Measurements from ENCODE around the gene RNASE13. TPM values are rescaled to one million over a fixed set of nuclear protein-coding genes. Genes with fewer than 3 reads are reported as not detected.

RNASE13 gene
- polyA plus RNA-seq, 1 donor, result 0.09 TPM

- H3K4me1 ChIP-seq (ENCODE audit: control insufficient read depth, insufficient read depth, low read length), result peaks cover 16% of the 10 kb centered on the region
- H3K4me3 ChIP-seq (ENCODE audit: low read length), result no peak overlapping the region
- H3K27me3 ChIP-seq (ENCODE audit: control insufficient read depth, insufficient read depth, low read length), result no peaks in the 10 kb centered on the region
- 40% methylated on average over 1 of the region's 3 CpGs for WGBS (ENCODE audit: insufficient coverage, low lambda C conversion rate)
- H3K36me3 ChIP-seq (ENCODE audit: control insufficient read depth, insufficient read depth, low read length), result no peaks in the 10 kb centered on the region
- peak in 1 of 2 donors; percentile 55 for DNase-seq
- peak overlapping the region; percentile 6 for H3K27ac ChIP-seq (ENCODE audit: low read length)
- no peaks in the 10 kb centered on the region for H3K9me3 ChIP-seq (ENCODE audit: control insufficient read depth, low read depth, low read length)
Observed at GRCh38 chr14:21054123-21054767, 19.6 kb upstream of the RNASE13 start.

- H3K27ac ChIP-seq (ENCODE audit: low read length), result peak overlapping the region; percentile 6
- no peaks in the 10 kb centered on the region for H3K9me3 ChIP-seq (ENCODE audit: control insufficient read depth, low read depth, low read length)
- peaks cover 16% of the 10 kb centered on the region for H3K4me1 ChIP-seq (ENCODE audit: control insufficient read depth, insufficient read depth, low read length)
- WGBS (ENCODE audit: insufficient coverage, low lambda C conversion rate), result 80% methylated on average over 2 of the region's 20 CpGs
- no peaks in the 10 kb centered on the region for H3K36me3 ChIP-seq (ENCODE audit: control insufficient read depth, insufficient read depth, low read length)
- no peaks in the 10 kb centered on the region for H3K27me3 ChIP-seq (ENCODE audit: control insufficient read depth, insufficient read depth, low read length)
- H3K4me3 ChIP-seq (ENCODE audit: low read length), result no peak overlapping the region
- no peak for DNase-seq
Observed at GRCh38 chr14:21053184-21054122, 18.8 kb upstream of the RNASE13 start.

- no peak for DNase-seq
- H3K27ac ChIP-seq (ENCODE audit: low read length), result no peak overlapping the region
- no peak overlapping the region for H3K4me3 ChIP-seq (ENCODE audit: low read length)
- peaks cover 12% of the 10 kb centered on the region for H3K4me1 ChIP-seq (ENCODE audit: control insufficient read depth, insufficient read depth, low read length)
- H3K9me3 ChIP-seq (ENCODE audit: control insufficient read depth, low read depth, low read length), result no peaks in the 10 kb centered on the region
- no peaks in the 10 kb centered on the region for H3K27me3 ChIP-seq (ENCODE audit: control insufficient read depth, insufficient read depth, low read length)
- H3K36me3 ChIP-seq (ENCODE audit: control insufficient read depth, insufficient read depth, low read length), result no peaks in the 10 kb centered on the region
- WGBS (ENCODE audit: insufficient coverage, low lambda C conversion rate), result 87% methylated on average over 3 of the region's 3 CpGs
Observed at GRCh38 chr14:21050597-21050996, 16.0 kb upstream of the RNASE13 start.

GRCh38 chr14:21049271-21049673 lies 14.7 kb upstream of the RNASE13 start:
- Histone ChIP-seq H3K27ac (ENCODE audit: low read length) (no peak overlapping the region), H3K27me3 (ENCODE audit: control insufficient read depth, insufficient read depth, low read length) (no peaks in the 10 kb centered on the region), H3K36me3 (ENCODE audit: control insufficient read depth, insufficient read depth, low read length) (no peaks in the 10 kb centered on the region), H3K9me3 (ENCODE audit: control insufficient read depth, low read depth, low read length) (no peaks in the 10 kb centered on the region), H3K4me3 (ENCODE audit: low read length) (no peak overlapping the region), H3K4me1 (ENCODE audit: control insufficient read depth, insufficient read depth, low read length) (peaks cover 7% of the 10 kb centered on the region)
- no peak for DNase-seq
- 60% methylated on average over 2 of the region's 3 CpGs for WGBS (ENCODE audit: insufficient coverage, low lambda C conversion rate)

- DNase-seq, result no peak
- H3K27ac ChIP-seq (ENCODE audit: low read length), result no peak overlapping the region
- no peaks in the 10 kb centered on the region for H3K9me3 ChIP-seq (ENCODE audit: control insufficient read depth, low read depth, low read length)
- H3K4me1 ChIP-seq (ENCODE audit: control insufficient read depth, insufficient read depth, low read length), result peaks cover 4% of the 10 kb centered on the region
- H3K4me3 ChIP-seq (ENCODE audit: low read length), result no peak overlapping the region
- H3K27me3 ChIP-seq (ENCODE audit: control insufficient read depth, insufficient read depth, low read length), result no peaks in the 10 kb centered on the region
- H3K36me3 ChIP-seq (ENCODE audit: control insufficient read depth, insufficient read depth, low read length), result no peaks in the 10 kb centered on the region
- WGBS (ENCODE audit: insufficient coverage, low lambda C conversion rate), result 100% methylated on average over 1 of the region's 2 CpGs
Observed at GRCh38 chr14:21048638-21049037, 14.0 kb upstream of the RNASE13 start.

- H3K9me3 ChIP-seq (ENCODE audit: control insufficient read depth, low read depth, low read length), result no peaks in the 10 kb centered on the region
- no peaks in the 10 kb centered on the region for H3K36me3 ChIP-seq (ENCODE audit: control insufficient read depth, insufficient read depth, low read length)
- peaks cover 8% of the 10 kb centered on the region for H3K4me1 ChIP-seq (ENCODE audit: control insufficient read depth, insufficient read depth, low read length)
- WGBS (ENCODE audit: insufficient coverage, low lambda C conversion rate), result 83% methylated on average over 1 of the region's 2 CpGs
- no peak for DNase-seq
- H3K27ac ChIP-seq (ENCODE audit: low read length), result no peak overlapping the region
- no peaks in the 10 kb centered on the region for H3K27me3 ChIP-seq (ENCODE audit: control insufficient read depth, insufficient read depth, low read length)
- no peak overlapping the region for H3K4me3 ChIP-seq (ENCODE audit: low read length)
Observed at GRCh38 chr14:21047378-21047781, 12.8 kb upstream of the RNASE13 start.

GRCh38 chr14:21043974-21044618 lies 9.5 kb upstream of the RNASE13 start:
- no peak overlapping the region for H3K4me3 ChIP-seq (ENCODE audit: low read length)
- DNase-seq, result peak; percentile 72 to 80
- no peaks in the 10 kb centered on the region for H3K9me3 ChIP-seq (ENCODE audit: control insufficient read depth, low read depth, low read length)
- no peaks in the 10 kb centered on the region for H3K27me3 ChIP-seq (ENCODE audit: control insufficient read depth, insufficient read depth, low read length)
- H3K4me1 ChIP-seq (ENCODE audit: control insufficient read depth, insufficient read depth, low read length), result peaks cover 18% of the 10 kb centered on the region
- no peaks in the 10 kb centered on the region for H3K36me3 ChIP-seq (ENCODE audit: control insufficient read depth, insufficient read depth, low read length)
- WGBS (ENCODE audit: insufficient coverage, low lambda C conversion rate), result no CpG with 5 or more reads among the region's 6 CpGs
- peak overlapping the region; percentile 9 for H3K27ac ChIP-seq (ENCODE audit: low read length)

GRCh38 chr14:21043387-21043973 lies 8.9 kb upstream of the RNASE13 start:
- no peaks in the 10 kb centered on the region for H3K36me3 ChIP-seq (ENCODE audit: control insufficient read depth, insufficient read depth, low read length)
- no peaks in the 10 kb centered on the region for H3K9me3 ChIP-seq (ENCODE audit: control insufficient read depth, low read depth, low read length)
- 50% methylated on average over 2 of the region's 2 CpGs for WGBS (ENCODE audit: insufficient coverage, low lambda C conversion rate)
- no peak for DNase-seq
- H3K4me3 ChIP-seq (ENCODE audit: low read length), result no peak overlapping the region
- no peaks in the 10 kb centered on the region for H3K27me3 ChIP-seq (ENCODE audit: control insufficient read depth, insufficient read depth, low read length)
- H3K27ac ChIP-seq (ENCODE audit: low read length), result no peak overlapping the region
- H3K4me1 ChIP-seq (ENCODE audit: control insufficient read depth, insufficient read depth, low read length), result peaks cover 24% of the 10 kb centered on the region

GRCh38 chr14:21042918-21043317 lies 8.3 kb upstream of the RNASE13 start:
- Histone ChIP-seq H3K4me3 (ENCODE audit: low read length) (no peak overlapping the region), H3K9me3 (ENCODE audit: control insufficient read depth, low read depth, low read length) (no peaks in the 10 kb centered on the region), H3K4me1 (ENCODE audit: control insufficient read depth, insufficient read depth, low read length) (peaks cover 30% of the 10 kb centered on the region), H3K27me3 (ENCODE audit: control insufficient read depth, insufficient read depth, low read length) (no peaks in the 10 kb centered on the region), H3K36me3 (ENCODE audit: control insufficient read depth, insufficient read depth, low read length) (no peaks in the 10 kb centered on the region), H3K27ac (ENCODE audit: low read length) (no peak overlapping the region)
- no CpG with 5 or more reads among the region's 8 CpGs for WGBS (ENCODE audit: insufficient coverage, low lambda C conversion rate)
- no peak for DNase-seq
